CD4-positive, alpha-beta memory T cell (primary cell): ENCODE results near the gene SPATA45. TPM values are rescaled to one million over a fixed set of nuclear protein-coding genes. Genes with fewer than 3 reads are reported as not detected.
A peak's percentile ranks its signal among the peaks of the same experiment; 100 is the strongest.

Experiments used
- CTCF ChIA-PET: fragments of 350-600 bp; sonication (Branson Sonifier 250); formaldehyde crosslinking; loops from one replicate; lab custom pipeline; 2021; ENCODE audit warnings: inconsistent platforms; ENCODE audit not compliant: partially characterized antibody; lab: Charles Lee
- POLR2A ChIA-PET: fragments of 350-600 bp; sonication (Branson Sonifier 250); formaldehyde crosslinking; loops from one replicate; lab custom pipeline; 2021; ENCODE audit not compliant: partially characterized antibody; lab: Charles Lee
- DNase-seq, 5 donors: peaks; one replicate each; pipeline versions ENCODE4 v3.0.0 to v3.0.0-alpha.2; 2020 to 2022; ENCODE audit warnings: mixed read lengths in 1 of 5
- H3K27ac ChIP-seq: one replicate; pipeline ENCODE4 v1.7.0; 2013; ENCODE audit warnings: low read depth, low read length
- H3K27me3 ChIP-seq: 2 replicates; pipeline ENCODE4 v1.7.0; 2013; ENCODE audit warnings: mild to moderate bottlenecking, low read length, moderate library complexity; ENCODE audit not compliant: insufficient read depth
- H3K36me3 ChIP-seq: 2 replicates; pipeline ENCODE4 v1.7.0; 2013; ENCODE audit warnings: mild to moderate bottlenecking, low read length, moderate library complexity; ENCODE audit not compliant: insufficient read depth
- H3K4me1 ChIP-seq: 2 replicates; pipeline ENCODE4 v1.7.0; 2013; ENCODE audit warnings: mild to moderate bottlenecking, low read length, moderate library complexity; ENCODE audit not compliant: insufficient read depth
- H3K4me3 ChIP-seq, 2 donors: one replicate each; pipeline ENCODE4 v1.7.0; 2013; ENCODE audit warnings: low read length in 2 of 2, mild to moderate bottlenecking in 1 of 2
- H3K9me3 ChIP-seq, 2 donors: one replicate each; pipeline ENCODE4 v1.7.0; 2013; ENCODE audit warnings: low read length in 2 of 2, control low read depth in 1 of 2; ENCODE audit not compliant: control insufficient read depth in 1 of 2
- H3K27ac Mint-ChIP-seq, 7 donors: one replicate each; pipeline ENCODE4 v1.8.0; 2020 to 2021; ENCODE audit warnings: mixed read lengths in 7 of 7, mild to moderate bottlenecking in 6 of 7, inconsistent platforms in 3 of 7, moderate library complexity in 3 of 7
- H3K27me3 Mint-ChIP-seq, 2 donors: one replicate each; pipeline ENCODE4 v1.8.0; 2020 to 2021; ENCODE audit warnings: mixed read lengths in 2 of 2
- H3K36me3 Mint-ChIP-seq, 2 donors: one replicate each; pipeline ENCODE4 v1.8.0; 2020 to 2021; ENCODE audit warnings: mixed read lengths in 2 of 2, inconsistent platforms in 1 of 2, mild to moderate bottlenecking in 1 of 2
- H3K4me1 Mint-ChIP-seq, 4 donors: one replicate each; pipeline ENCODE4 v1.8.0; 2020 to 2021; ENCODE audit warnings: mixed read lengths in 4 of 4, mild to moderate bottlenecking in 1 of 4
- H3K4me3 Mint-ChIP-seq, 8 donors: one replicate each; pipeline ENCODE4 v1.8.0; 2020 to 2021; ENCODE audit warnings: mixed read lengths in 8 of 8, mild to moderate bottlenecking in 7 of 8, moderate library complexity in 6 of 8, inconsistent platforms in 3 of 8
- H3K9me3 Mint-ChIP-seq, 8 donors: one replicate each; pipeline ENCODE4 v1.8.0; 2020 to 2021; ENCODE audit warnings: mixed read lengths in 8 of 8, mild to moderate bottlenecking in 5 of 8, inconsistent platforms in 3 of 8, moderate library complexity in 1 of 8
- intact Hi-C: fragments of 100-400 bp; cut with micrococcal nuclease; formaldehyde crosslinking; loops from one replicate; pipeline ENCODE4 v1.15.1; 2023
- polyA plus RNA-seq, 2 donors: library from polyadenylated mRNA; unstranded; fragments of 300-500 nt; fragmentation: Illumina TruSeq; gene quantifications; one replicate each; pipeline ENCODE4 v1.2.3, GENCODE V29; 2021
- total RNA-seq, 2 experiments: library from RNA; stranded (reverse); gene quantifications; one replicate each; pipeline ENCODE4 v1.2.3, GENCODE V29; 2021

Gene SPATA45
- total and polyA plus RNA-seq, 4 experiments from 2014 or later = not detected

DNA sequence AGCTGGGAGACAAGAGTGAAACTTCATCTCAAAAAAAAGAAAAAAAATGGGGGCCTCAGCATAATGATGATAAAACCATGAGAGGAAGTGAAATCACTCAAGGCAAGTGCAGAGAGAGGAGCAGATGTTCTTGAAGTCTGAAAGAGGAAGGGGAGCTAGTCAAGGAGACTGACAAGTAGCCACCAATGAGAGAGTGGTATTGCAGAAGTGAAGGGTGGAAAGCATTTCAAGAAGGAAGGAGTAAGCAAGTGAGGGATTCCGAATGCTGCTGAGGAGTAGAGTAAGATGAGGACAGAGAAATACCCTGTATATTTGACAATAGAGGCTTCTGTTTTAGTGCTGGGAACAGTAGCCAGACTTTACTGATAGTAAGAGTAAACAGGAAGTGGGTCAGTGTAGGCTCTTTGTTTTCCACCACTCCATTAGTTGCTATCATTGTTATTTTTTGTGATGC is 52.9 kb downstream of the SPATA45 start:
- intact Hi-C loops = loop anchor here (5.0 kb wide), 3 partner anchors 187 to 1537 kb away; partner anchors contain the start of genes ATF3 and RCOR3
- DNase-seq = peak in 3 of 5 donors; percentile 11 to 31 (median 25)

GRCh38 chr1:212792396-212792908 is 55.0 kb downstream of the SPATA45 start:
- no peak for DNase-seq
- CTCF ChIA-PET = interaction anchor here (1.0 to 2.6 kb wide), 8 partner anchors 9 to 756 kb away, joined by 3 to 13 read pairs (median 5); partner anchors contain the start of gene DTL
- H3K27me3 ChIP-seq = no peaks in the 10 kb centered on the region
- Mint-ChIP-seq H3K9me3 (peaks cover 0 to 6% (median 0%) of the 10 kb centered on the region in 8 donors), H3K27me3 (no peaks in the 10 kb centered on the region), H3K4me3 (peak overlapping the region; percentile 92 to 99 (median 96)), H3K4me1 (peaks cover 23 to 50% (median 36%) of the 10 kb centered on the region in 4 donors), H3K36me3 (peaks cover 22 to 28% of the 10 kb centered on the region in 2 donors), H3K27ac (peak overlapping the region; percentile 94 to 98 (median 96))
- H3K4me3 ChIP-seq = peak overlapping the region; percentile 96 to 100
- POLR2A ChIA-PET = interaction anchor here (0.7 to 3.8 kb wide), 7 partner anchors 16 to 360 kb away, joined by 3 to 28 read pairs (median 4); partner anchors contain the start of genes ANGEL2, FLVCR1 and NENF
- peak overlapping the region; percentile 82 for H3K27ac ChIP-seq
- no peaks in the 10 kb centered on the region for H3K9me3 ChIP-seq
- H3K36me3 ChIP-seq = peaks cover 2% of the 10 kb centered on the region
- intact Hi-C loops = loop anchor here (5.0 kb wide), 3 partner anchors 185 to 1535 kb away; partner anchors contain the start of genes ATF3 and RCOR3
- H3K4me1 ChIP-seq = peaks cover 48% of the 10 kb centered on the region

More for the DNA sequence above, 52.9 kb downstream of the SPATA45 start:
- H3K27ac ChIP-seq = no peak overlapping the region
- no peaks in the 10 kb centered on the region for H3K9me3 ChIP-seq
- H3K27me3 ChIP-seq = no peaks in the 10 kb centered on the region
- Mint-ChIP-seq H3K27ac (peak overlapping the region; percentile 6 to 92 (median 89)), H3K27me3 (no peaks in the 10 kb centered on the region), H3K4me1 (peaks cover 20 to 47% (median 33%) of the 10 kb centered on the region in 4 donors), H3K9me3 (peaks cover 0 to 6% (median 0%) of the 10 kb centered on the region in 8 donors), H3K4me3 (peak overlapping the region; percentile 0 to 74 (median 57)), H3K36me3 (peaks cover 35 to 39% of the 10 kb centered on the region in 2 donors)
- H3K36me3 ChIP-seq = peaks cover 12% of the 10 kb centered on the region
- H3K4me3 ChIP-seq = no peak overlapping the region
- POLR2A ChIA-PET = interaction anchor here (0.7 to 3.8 kb wide), 4 partner anchors 10 to 94 kb away, joined by 3 to 28 read pairs (median 4); partner anchors contain the start of gene FLVCR1
- peaks cover 40% of the 10 kb centered on the region for H3K4me1 ChIP-seq
- CTCF ChIA-PET = interaction anchor here (0.9 to 2.3 kb wide), 5 partner anchors 10 to 126 kb away, joined by 3 to 6 read pairs (median 3); partner anchors contain the start of gene FLVCR1

DNA sequence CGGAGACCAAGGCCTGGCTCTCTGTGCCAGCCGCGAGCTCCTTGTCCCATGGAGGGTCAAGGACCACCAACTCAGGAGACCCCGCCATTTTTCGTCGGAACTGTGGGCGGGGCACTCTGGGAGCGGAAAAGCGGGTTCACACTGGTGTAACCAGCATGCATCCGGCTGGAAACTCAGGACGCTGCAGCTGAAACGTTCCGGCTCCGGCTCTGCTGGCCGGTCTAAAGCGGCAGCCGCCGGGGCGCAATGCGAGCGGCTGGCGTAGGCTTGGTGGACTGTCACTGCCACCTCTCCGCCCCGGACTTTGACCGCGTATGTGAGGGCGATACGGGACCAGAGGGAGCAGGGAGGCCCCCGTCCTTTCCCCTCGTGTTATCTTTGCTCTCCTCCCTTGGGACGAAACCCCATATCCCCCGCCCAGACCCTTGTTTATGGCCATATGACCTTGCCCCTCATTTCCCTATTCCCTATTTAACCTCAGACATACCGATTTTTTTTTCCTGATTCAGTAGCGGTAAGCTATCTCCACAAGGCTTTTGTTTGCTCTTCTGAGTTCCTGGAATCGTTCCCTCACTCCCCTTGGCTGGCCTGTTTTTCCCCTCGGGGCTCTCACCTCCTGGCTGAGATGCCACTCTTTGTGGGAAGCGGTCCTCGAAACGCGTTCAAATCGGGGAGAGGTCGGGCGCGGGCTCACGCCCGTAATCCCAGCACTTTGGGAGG is 55.6 kb downstream of the SPATA45 start, which contains the start of the genes NSL1 and TATDN3:
TSS of gene NSL1 (minus strand) at position 102 of the 720 bp plus-strand sequence. CDS start at position 88, 14 bp downstream.
TSS of gene TATDN3 (plus strand) at position 219 of the 720 bp plus-strand sequence. CDS start at position 247, 28 bp downstream.
- Mint-ChIP-seq H3K27me3 (no peaks in the 10 kb centered on the region), H3K27ac (peak within 1 kb of the TSS; percentile 94 to 98 (median 96)), H3K4me3 (peak within 1 kb of the TSS; percentile 92 to 99 (median 96)), H3K9me3 (peaks cover 0 to 6% (median 0%) of the 10 kb centered on the region in 8 donors), H3K4me1 (peaks cover 23 to 50% (median 36%) of the 10 kb centered on the region in 4 donors), H3K36me3 (peaks cover 20 to 25% of the 10 kb centered on the region in 2 donors)
- ChIA-PET POLR2A (interaction anchor here (0.7 to 3.8 kb wide), 19 partner anchors 10 to 1534 kb away, joined by 3 to 28 read pairs (median 4); partner anchors contain the start of genes ANGEL2, FLVCR1, NENF and PACC1), CTCF (interaction anchor here (1.0 to 2.6 kb wide), 8 partner anchors 10 to 335 kb away, joined by 3 to 13 read pairs (median 4); no protein-coding TSS in a partner anchor)
- intact Hi-C loops = loop anchor here (1.0 to 5.0 kb wide), 7 partner anchors 66 to 1535 kb away; partner anchors contain the start of genes ANGEL2, ATF3, DTL and FLVCR1
- H3K4me3 ChIP-seq = peak within 1 kb of the TSS; percentile 96 to 100
- DNase-seq = peak; percentile 88 to 94 (median 90)
- H3K9me3 ChIP-seq = no peaks in the 10 kb centered on the region
- H3K36me3 ChIP-seq = no peaks in the 10 kb centered on the region
- peaks cover 48% of the 10 kb centered on the region for H3K4me1 ChIP-seq
- no peaks in the 10 kb centered on the region for H3K27me3 ChIP-seq
- H3K27ac ChIP-seq = peak within 1 kb of the TSS; percentile 82

- intact Hi-C loops = loop anchor here (1.0 to 5.0 kb wide), 7 partner anchors 67 to 1534 kb away; partner anchors contain the start of genes ANGEL2, ATF3, DTL and FLVCR1
- Mint-ChIP-seq H3K9me3 (peaks cover 0 to 6% (median 0%) of the 10 kb centered on the region in 8 donors), H3K27ac (peak overlapping the region; percentile 94 to 98 (median 96)), H3K4me3 (peak overlapping the region; percentile 92 to 99 (median 96)), H3K36me3 (peaks cover 19 to 26% of the 10 kb centered on the region in 2 donors), H3K4me1 (peaks cover 23 to 50% (median 36%) of the 10 kb centered on the region in 4 donors), H3K27me3 (no peaks in the 10 kb centered on the region)
- ChIA-PET CTCF (interaction anchor here (1.2 to 2.6 kb wide), 7 partner anchors 10 to 335 kb away, joined by 3 to 13 read pairs (median 5); no protein-coding TSS in a partner anchor), POLR2A (interaction anchor here (0.7 to 3.8 kb wide), 17 partner anchors 9 to 1533 kb away, joined by 3 to 28 read pairs (median 4); partner anchors contain the start of genes ANGEL2, FLVCR1, NENF and PACC1)
- no peaks in the 10 kb centered on the region for H3K9me3 ChIP-seq
- no peaks in the 10 kb centered on the region for H3K27me3 ChIP-seq
- no peak for DNase-seq
- peak overlapping the region; percentile 82 for H3K27ac ChIP-seq
- H3K4me3 ChIP-seq = peak overlapping the region; percentile 96 to 100
- peaks cover 48% of the 10 kb centered on the region for H3K4me1 ChIP-seq
- H3K36me3 ChIP-seq = no peaks in the 10 kb centered on the region
Measured at GRCh38 chr1:212791261-212791675, 56.2 kb downstream of the SPATA45 start.

GRCh38 chr1:212785871-212786270 is 61.6 kb downstream of the SPATA45 start:
- Mint-ChIP-seq H3K9me3 (no peaks in the 10 kb centered on the region), H3K36me3 (peaks cover 37 to 44% of the 10 kb centered on the region in 2 donors), H3K4me3 (no peak overlapping the region), H3K4me1 (peaks cover 8 to 24% (median 16%) of the 10 kb centered on the region in 4 donors), H3K27me3 (no peaks in the 10 kb centered on the region), H3K27ac (peak overlapping the region in 1 of 7 donors; percentile 74)
- no peak for DNase-seq
- ChIA-PET POLR2A (no interaction called here), CTCF (interaction anchor here (0.7 to 3.4 kb wide), 5 partner anchors 10 to 309 kb away, joined by 3 to 21 read pairs (median 7); no protein-coding TSS in a partner anchor)
- Histone ChIP-seq H3K9me3 (no peaks in the 10 kb centered on the region), H3K36me3 (peaks cover 11% of the 10 kb centered on the region), H3K27ac (no peak overlapping the region), H3K27me3 (no peaks in the 10 kb centered on the region), H3K4me3 (no peak overlapping the region), H3K4me1 (peaks cover 20% of the 10 kb centered on the region)
- intact Hi-C loops = no loop called here

DNA sequence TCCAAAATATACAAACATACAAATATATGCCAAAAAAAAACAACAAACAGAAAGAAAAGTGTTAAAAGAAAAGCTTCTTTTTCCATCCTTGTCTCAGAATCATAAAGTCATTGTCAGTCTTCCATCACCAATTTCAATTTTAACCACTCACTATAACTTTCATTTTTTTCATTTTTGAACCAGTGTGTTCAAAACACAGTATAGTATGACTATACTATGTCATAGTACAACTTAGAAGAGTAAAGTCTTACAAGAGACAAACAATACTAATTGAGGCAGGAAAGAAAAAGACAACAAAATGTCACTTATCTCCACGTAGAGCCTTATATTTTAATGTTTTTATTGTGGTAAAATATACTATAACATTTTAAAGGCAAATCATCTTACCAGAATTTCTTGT is 63.5 kb downstream of the SPATA45 start:
- ChIA-PET POLR2A (no interaction called here), CTCF (interaction anchor here (1.2 to 4.6 kb wide), 4 partner anchors 9 to 307 kb away, joined by 4 to 28 read pairs (median 16); no protein-coding TSS in a partner anchor)
- H3K4me3 ChIP-seq = no peak overlapping the region
- peaks cover 37 to 43% of the 10 kb centered on the region in 2 donors for H3K36me3 Mint-ChIP-seq
- DNase-seq = no peak
- H3K9me3 Mint-ChIP-seq = no peaks in the 10 kb centered on the region
- no peak overlapping the region for H3K4me3 Mint-ChIP-seq
- peaks cover 11% of the 10 kb centered on the region for H3K36me3 ChIP-seq
- no peaks in the 10 kb centered on the region for H3K27me3 Mint-ChIP-seq
- no peaks in the 10 kb centered on the region for H3K9me3 ChIP-seq
- no peak overlapping the region for H3K27ac Mint-ChIP-seq
- peaks cover 6% of the 10 kb centered on the region for H3K4me1 ChIP-seq
- H3K4me1 Mint-ChIP-seq = peaks cover 4 to 12% (median 8%) of the 10 kb centered on the region in 4 donors
- intact Hi-C loops = no loop called here
- no peak overlapping the region for H3K27ac ChIP-seq
- H3K27me3 ChIP-seq = no peaks in the 10 kb centered on the region
